OCI-M2 (cell line): ENCODE measurements around the gene SMURF2.
"Not testable (repeated sequence)": the region's sequence is repeated elsewhere in the genome, so short reads cannot be mapped to it uniquely, and the experiment has no call there.

ENCODE experiments used
- DNase-seq: peaks from one replicate; lab custom pipeline; 2025; ENCODE audit not compliant: unreplicated experiment; lab: John Stamatoyannopoulos, UW

Gene SMURF2

DNA sequence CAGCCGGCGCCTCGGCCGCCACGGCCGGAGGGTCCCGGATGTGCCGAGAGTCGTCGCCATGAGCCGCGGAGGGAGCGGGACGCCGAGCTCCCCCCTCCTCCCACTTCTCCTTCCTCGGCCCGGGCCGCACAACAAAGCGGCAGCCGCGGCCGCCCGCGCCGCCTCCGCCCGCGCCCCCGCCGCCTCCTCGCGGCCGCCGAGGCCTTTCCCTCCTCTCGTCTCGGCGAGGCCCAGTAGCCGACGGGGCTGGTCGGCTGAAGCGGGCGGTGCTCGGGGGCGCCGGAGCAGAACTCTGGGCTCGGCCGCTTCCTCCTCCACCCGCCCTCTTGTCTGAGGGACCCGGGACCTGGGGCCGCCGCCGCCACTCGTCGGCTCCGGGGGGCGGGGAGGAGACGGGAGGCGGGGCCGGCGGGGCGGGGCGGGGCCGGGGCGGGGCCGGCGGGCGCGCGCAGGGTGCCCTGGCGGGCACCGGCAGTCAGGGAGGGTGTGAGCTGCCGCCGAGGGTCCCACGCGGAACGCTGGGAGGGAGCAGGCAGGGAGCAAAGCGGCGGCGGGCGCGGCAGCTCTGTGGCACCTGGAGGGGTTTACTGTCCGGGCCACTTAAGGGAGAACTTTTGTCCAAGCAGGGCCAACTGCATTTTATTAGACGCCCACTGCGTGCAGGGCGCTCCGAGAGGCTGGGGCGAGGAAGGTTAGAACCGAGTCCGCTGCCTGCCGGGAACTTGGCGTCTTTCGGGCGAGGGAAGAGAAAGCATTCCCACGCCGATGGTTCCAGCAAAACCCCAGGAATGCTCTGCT lies at the start of gene SMURF2:
Gene SMURF2, minus strand, starts transcription at position 332 of the 798 bp plus-strand sequence. CDS start 427 bp downstream, outside the sequence.
- DNase-seq, result no peak

DNA sequence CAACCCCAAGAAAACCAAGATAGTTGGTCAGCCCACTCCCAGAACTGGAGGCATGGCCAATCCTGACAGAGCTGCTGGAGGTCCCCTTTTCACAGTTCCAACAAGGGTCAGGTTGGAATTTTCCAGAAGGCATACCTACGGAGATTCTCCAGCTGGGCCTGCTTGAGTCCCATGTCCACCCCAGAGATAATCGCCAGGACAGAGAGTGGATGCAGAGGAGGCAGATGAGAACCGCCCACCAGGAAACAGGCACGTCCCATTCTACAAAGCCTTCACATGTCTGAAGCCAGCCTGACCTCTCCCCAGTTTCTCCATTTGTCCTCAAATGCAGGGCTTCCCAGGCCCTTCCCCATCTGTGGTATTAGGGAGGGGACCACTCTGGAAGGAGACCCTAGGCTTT lies 47.4 kb upstream of the SMURF2 start:
- DNase-seq, result no peak

DNA sequence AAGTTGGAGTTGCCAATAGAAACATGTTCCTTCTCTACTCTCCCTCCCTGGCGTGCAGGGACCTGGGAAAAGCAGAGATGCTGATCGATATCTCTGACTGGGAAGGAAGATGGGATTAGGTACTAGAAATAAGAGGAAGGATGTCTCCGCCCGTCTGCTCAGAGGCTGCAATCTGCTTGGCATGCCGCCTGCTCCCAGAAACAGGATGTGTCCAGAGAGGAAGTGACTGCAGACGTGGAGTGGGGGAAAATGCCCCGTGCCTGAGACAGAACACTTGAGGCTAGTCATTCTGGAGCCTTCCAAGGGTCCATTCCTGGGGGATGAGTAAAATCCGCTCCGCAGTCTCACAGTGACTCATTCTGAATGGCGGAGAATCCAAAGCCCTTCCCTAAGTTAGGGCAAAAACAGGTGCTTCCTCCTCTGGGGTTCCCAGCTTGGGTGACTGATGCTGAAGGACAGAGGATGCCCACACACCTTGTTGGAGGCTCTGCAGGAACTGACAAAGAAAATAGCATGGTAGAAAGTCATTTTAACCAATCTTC lies 45.0 kb upstream of the SMURF2 start:
- DNase-seq, result no peak

DNA sequence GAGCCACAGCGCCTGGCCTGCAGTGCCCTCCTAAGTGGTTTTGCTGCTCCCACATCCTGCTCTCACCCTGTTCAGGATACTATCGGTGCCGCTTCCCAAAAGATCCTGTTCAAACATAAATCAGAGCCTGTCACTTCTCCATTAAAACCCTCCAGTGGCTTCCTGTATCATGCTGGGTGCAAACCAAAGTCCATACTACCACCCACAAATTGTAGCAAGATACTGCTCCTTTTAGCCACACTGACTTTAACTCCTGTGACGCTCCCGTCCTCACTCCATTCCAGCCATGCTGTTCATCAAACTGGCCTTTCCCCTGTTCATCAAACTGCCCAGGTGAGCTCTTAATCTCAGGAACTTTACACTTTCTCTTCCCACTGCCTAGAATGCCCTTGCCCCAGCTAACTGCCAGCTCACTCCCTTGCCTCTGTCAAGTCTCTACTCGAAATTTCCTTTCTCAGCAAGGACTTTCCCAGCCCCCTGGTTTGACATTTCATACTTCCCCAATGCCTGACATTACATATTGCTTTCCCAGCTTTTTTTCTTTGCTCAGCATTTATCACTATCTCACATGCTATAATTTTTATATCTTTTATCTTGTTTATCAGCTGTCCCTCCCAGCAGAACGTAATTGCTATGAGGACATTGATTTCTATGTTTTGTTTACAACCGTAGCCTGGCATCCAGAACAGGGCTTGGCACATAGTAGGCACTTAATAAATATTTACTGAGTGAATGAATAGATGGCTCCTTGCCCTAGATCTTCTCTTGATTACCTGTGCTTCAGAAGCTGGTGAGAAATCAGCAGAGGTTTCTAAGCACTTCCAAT lies 44.3 kb upstream of the SMURF2 start:
- DNase-seq, result no peak

DNA sequence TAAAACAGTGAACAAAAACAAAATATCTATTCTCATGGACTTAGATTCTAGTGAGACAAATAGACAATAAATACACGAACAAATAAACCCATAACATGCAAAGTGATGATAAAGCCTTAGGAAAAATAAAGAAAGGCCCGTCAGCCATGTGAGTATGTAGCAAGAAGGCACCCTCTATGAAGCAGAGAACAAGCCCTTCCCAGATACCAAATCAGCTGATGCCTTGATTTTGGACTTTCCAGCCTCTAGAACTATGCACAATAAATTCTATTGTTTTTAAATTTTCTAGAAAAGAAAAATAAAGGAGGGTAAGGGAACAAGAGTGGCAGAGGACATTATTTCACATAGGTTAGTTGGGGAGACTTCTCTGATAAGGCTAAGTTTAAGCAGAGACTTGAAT lies 40.7 kb upstream of the SMURF2 start:
- no peak for DNase-seq

DNA sequence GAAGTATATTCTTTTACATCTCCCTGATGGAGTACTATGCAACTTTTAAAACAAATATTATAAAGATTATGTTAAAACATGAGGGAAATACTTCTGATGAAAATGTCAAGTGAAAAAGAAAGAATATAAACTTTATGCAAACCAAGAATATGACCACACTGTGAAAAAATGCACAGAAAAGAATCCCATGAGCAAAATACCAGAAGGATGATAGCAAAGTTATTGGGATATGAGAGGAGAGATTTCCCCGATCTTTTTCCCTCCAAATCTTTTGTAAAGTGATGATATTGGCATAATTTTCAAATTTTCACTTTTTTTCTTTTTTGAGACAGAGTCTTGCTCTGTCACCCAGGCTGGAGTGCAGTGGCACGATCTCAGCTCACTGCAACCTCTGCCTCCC lies 36.6 kb upstream of the SMURF2 start:
- DNase-seq, result no peak

DNA sequence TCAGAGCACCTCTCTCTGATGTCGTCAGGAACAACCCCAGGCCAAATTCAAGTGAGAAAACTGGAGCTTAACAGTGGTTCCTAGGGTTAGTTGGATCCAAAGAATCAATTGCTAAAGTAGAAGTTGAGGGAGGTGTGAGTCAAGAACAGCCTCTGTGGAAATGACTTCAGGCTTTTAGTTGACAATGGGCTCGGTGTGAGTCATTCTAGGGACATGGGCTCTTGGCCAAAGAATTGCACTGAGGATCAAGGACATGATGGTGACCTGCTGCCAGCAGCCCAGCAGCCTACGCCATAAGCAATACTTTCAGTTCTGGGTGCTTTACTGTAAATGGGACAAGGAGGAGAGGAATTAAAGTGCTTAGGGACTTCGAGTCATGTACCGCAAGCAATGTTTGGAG lies 32.1 kb upstream of the SMURF2 start:
- no peak for DNase-seq

DNA sequence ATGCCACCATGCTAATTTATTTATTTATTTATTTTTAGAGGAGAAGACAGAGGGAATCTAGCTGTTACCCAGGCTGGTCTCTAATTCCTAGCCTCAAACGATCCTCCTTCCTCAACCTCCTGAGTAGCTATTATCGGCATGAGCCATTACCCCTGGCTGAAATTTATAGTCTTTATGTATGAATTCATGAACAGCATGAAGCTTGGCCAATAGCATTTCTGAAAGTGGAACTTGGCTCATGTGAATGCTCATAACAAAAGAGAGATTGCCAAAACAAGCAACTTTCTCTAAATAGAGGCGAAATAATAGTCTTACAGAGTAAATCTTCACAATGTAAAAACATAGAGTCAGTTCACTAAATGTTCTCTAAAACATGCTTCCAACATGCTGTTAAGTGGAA lies 30.1 kb upstream of the SMURF2 start:
- DNase-seq, result no peak

DNA sequence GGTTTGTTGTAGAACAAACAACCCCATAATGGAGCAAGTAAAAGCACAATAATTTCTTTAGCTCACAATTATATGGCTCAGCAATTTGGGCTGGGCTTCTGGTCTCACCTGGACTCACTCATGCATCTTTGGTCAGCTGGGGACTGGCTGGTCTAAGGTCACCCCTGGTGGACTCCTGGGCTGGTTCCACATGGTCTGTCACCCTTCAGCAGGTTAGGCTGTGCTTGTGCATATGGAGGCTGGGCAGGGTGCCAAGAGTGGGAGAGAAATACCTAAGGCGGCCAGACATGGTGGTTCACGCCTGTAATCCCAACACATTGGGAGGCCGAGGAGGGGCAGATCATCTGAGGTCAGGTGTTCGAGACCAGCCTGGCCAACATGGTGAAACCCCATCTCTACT lies 27.0 kb upstream of the SMURF2 start:
- no peak for DNase-seq

DNA sequence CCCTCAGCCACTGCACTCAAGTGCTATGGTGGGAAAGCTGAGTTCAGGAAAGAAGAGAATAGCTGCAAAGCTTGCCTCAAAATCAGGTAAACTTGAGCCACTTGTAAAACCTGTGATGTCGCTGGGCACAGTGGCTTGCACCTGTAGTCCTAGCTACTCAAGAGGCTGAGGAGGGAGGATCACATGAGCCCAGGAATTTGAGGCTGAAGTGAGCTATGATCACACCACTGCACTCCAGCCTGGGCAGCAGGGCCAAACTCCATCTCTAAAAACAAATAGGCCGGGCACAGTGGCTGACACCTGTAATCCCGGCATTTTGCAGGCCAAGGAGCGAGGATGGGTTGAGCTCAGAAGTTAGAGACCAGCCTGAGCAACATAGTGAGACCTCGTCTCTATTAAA lies 26.4 kb upstream of the SMURF2 start:
- no peak for DNase-seq

DNA sequence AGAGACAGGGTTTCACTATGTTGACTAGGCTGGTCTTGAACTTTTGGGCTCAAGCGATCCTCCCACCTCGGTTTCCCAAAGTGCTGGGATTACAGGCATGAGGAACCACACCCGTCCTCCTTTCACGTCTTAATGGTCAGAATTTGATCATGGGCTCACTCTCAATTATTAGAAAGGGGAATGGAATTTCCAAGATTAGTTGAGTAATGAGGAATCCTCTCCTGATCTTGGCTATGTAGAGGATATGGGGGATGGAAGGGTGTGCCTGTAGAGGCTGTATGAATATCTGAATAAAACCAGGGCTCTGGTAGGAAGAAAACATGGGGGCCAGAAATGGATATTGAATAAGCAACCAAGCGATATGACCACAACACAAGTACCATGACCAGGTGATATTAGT lies 25.9 kb upstream of the SMURF2 start:
- DNase-seq, result no peak

DNA sequence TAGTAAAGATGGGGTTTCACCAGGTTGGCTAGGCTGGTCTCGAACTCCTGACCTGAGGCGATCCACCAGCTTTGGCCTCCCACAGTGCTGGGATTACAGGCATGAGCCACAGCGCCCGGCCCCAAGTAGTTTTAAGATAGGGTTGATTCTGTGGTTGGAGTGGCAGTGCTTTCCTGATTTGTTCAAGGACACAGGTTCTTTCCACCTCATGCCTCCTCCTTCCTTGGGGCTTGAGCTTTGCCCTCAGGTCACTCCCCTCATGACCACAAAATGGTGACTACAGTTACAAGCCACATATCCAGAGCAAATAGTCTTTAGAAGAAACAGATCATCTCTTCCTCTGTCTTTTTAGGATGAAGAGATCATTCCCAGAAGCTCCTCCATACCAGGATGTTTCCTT lies 25.3 kb upstream of the SMURF2 start:
- no peak for DNase-seq

DNA sequence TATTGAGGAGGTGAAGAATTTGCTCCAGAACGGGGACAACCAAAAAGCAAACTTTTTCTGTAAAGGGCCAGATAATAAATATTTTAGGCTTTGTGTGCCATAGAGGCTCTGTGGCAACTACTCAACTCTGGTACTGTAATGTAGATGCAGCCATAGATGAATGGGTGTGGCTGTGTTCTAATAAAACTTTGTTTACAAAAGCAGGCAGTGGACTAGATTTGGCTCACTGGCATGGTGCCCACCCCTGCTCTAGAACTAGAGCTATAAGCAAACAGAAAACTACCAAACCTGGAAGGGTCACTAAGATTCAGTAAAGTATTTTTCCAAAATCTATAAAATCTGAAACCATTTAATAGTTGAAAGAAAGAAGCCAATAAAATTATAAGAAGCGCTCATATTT lies 24.6 kb upstream of the SMURF2 start:
- no peak for DNase-seq

DNA sequence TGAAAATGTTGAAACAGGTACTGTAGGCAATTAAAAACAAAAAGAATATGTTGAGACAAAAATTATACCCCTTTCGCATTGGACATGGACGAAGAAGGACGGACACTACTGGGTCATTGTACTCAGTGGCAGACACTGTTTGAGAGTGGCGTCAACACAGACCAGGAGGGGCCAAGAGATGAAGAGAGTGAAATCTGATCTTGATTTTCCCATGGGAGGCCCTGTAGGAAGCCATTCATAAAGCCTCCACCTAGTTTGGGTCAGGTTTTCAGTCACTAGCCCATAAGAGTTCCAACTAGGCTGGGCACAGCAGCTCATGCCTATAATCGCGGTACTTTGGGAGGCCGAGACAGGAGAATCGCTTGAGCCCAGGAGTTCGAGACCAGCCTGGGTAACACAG lies 23.6 kb upstream of the SMURF2 start:
- no peak for DNase-seq

DNA sequence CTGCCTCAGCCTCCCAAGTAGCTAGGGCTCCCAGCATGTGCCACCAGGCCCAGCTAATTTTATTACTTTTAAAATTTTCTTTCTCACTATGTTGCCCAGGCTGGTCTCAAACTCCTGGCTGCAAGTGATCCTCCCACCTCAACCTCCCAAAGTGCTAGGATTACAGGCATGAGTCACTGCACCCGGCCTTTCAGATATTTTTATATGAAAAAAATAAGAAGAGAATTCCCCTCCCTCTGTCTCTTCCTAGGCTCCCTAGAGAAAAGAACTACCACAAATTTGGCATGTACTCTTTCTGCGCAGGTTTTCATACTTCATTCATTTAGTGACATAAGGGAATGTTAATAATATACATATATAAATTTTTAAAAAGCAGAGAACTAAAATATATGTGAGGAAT lies 21.7 kb upstream of the SMURF2 start:
- DNase-seq, result no peak

DNA sequence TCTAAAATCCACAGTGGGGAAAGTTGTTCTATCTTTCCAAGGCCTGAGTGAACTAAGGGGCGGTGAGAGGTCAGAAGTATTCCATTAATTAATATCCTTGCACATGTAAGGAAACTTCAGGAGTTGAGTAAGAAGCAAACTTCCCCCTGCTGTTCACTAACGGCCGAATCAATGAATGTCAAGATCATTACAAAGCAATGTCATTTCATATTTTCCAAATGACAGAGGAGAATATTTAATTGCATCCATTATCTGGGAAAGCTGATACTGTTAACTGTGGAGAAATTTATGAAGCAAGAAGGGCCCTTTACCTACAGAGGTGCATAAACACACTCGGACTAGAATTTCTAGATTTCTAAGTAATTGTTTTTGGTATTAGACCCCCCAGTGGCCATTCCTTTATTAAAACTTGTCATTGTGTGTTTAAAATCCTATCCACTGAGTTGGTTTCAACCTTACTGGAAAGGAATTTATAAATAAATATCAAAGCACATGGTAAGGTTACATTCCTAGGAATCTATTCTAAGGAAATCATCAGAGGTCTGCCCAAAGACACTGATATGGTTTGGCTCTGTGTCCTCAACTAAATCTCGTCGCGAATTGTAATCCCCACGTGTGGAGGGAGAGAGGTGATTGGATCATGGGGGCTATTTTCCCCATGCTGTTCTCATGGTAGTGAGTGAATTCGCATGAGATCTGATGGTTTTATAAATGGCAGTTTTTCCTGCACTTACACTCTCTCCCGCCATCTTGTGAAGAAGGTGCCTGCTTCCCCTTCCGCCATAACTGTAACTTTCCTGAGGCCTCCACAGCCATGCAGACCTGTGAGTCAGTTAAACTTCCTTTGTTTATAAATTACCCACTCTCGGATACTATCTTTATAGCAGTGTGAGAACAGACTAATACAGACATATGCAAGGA lies 20.4 kb upstream of the SMURF2 start:
- DNase-seq, result no peak

DNA sequence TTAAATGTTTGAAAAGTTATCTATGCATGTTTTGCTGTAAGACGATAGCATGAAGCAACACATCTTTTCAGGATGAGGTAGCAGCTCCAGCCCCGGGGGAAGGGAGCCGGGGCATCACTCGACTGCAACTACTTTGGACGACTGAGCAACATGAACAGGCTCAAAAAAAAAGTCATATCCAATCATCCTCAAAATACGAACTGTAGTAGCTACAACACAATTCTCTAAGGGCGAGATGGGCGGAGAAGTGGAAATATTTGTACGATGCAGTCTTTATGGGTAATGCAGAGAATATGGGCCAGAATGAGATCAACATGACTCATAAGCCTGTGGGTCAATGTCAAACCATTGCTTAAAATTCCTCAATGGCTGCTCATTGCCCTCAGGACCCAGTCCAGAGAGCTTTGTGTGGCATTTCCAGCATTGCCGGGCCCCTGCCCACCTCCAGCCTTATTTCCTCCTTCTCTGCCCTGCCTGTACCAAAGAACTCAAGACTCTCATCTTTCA lies 17.7 kb upstream of the SMURF2 start:
- DNase-seq, result no peak

DNA sequence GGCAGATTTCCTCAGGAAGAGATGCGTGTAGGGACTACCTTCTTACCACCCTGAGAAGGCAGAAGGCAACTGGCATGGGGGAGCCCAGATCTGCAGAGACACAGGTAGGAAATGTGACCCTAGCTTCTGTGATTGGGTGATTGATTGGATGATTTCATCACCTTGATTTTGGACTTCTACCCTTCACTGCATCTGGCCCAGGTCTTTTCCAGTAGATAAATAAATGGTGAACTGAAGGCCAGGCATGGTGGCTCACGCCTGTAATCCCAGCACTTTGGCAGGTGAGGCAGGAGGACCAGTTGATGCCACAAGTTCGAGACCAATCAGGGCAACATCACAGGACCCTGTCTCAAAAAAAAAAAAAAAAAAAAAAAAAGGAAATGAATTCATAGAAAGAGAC lies 14.7 kb upstream of the SMURF2 start:
- DNase-seq, result no peak

DNA sequence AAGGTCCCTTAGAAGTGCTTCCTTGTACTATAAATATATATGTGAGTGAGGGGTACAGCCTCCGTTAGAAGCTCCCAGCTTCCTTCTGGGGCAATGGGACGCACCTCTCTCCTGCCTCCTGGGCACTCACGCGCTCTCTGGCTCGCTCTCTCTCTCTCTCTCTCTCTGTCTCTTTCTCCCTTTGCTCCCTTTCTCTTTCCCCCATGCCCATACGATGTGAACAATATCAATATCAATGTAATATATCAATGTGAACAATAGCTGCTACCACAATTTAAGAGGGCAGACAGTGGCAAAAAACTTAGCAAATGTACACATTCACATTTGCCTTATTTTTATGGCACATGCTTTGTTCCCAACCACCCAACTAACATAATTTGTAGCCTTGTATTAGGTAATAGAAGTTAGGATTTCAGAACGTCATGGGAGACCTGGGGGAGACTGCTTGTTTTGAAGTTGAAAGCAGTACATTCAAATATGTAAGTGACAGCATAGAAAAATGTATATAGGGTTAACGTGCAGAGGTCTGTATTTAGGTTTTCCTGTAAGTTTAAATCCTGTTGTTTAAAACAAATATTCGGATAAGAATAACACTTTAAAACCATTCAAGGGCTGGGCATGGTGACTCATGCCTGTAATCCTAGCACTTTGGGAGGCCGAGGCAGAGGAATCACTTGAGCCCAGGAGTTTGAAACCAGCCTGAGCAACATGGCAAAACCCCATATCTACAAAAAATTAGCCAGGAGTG lies 8.9 kb upstream of the SMURF2 start:
- DNase-seq, result not testable (repeated sequence)
